Astrocyte (in vitro differentiated cells and primary cell): Measurements from ENCODE around the gene HEATR1. TPM values are rescaled to one million over a fixed set of nuclear protein-coding genes. Genes with fewer than 3 reads are reported as not detected.

Experiments used
- DNase-seq: peaks from one replicate; pipeline ENCODE4 v3.0.0-alpha.2; 2010; ENCODE audit warnings: low read depth
- FAIRE-seq: peaks from 2 replicates; lab custom pipeline; 2011; peaks lifted over from hg19 to GRCh38; lab: Jason Lieb, UNC
- H2AFZ ChIP-seq: 2 replicates; pipeline ENCODE4 v1.6.0; 2012; ENCODE audit warnings: low read depth, low read length, inconsistent platforms
- H3K27ac ChIP-seq: 2 replicates; pipeline ENCODE4 v1.5.1; 2011; ENCODE audit warnings: low read depth, low read length, inconsistent platforms
- H3K27me3 ChIP-seq: 2 replicates; pipeline ENCODE4 v1.6.0; 2011; ENCODE audit warnings: low read length, inconsistent platforms; ENCODE audit not compliant: insufficient read depth
- H3K36me3 ChIP-seq: 2 replicates; pipeline ENCODE4 v1.5.1; 2011; ENCODE audit warnings: low read length, inconsistent platforms; ENCODE audit not compliant: insufficient read depth
- H3K4me1 ChIP-seq: 2 replicates; pipeline ENCODE4 v1.5.1; 2011; ENCODE audit warnings: low read length, inconsistent platforms; ENCODE audit not compliant: insufficient read depth
- H3K4me2 ChIP-seq: 2 replicates; pipeline ENCODE4 v1.6.0; 2012; ENCODE audit warnings: low read length, inconsistent platforms
- H3K4me3 ChIP-seq: 2 replicates; pipeline ENCODE4 v1.5.1; 2011; ENCODE audit warnings: low read depth, mild to moderate bottlenecking, low read length, inconsistent platforms; ENCODE audit not compliant: insufficient read depth
- H3K79me2 ChIP-seq: 2 replicates; pipeline ENCODE4 v1.6.0; 2012; ENCODE audit warnings: mild to moderate bottlenecking, low read length, inconsistent platforms; ENCODE audit not compliant: insufficient read depth
- H3K9ac ChIP-seq: 2 replicates; pipeline ENCODE4 v1.6.0; 2012; ENCODE audit warnings: mild to moderate bottlenecking, low read length, inconsistent platforms
- H3K9me3 ChIP-seq: 2 replicates; pipeline ENCODE4 v1.5.1; 2012; ENCODE audit warnings: low read depth, mild to moderate bottlenecking, low read length, inconsistent platforms; ENCODE audit not compliant: insufficient read depth
- H4K20me1 ChIP-seq: 2 replicates; pipeline ENCODE4 v1.6.0; 2012; ENCODE audit warnings: low read length, inconsistent platforms; ENCODE audit not compliant: insufficient read depth
- H3K27ac Mint-ChIP-seq: one replicate; pipeline ENCODE4 v1.8.0; 2021; ENCODE audit warnings: mild to moderate bottlenecking, mixed read lengths; ENCODE audit not compliant: unreplicated experiment
- H3K27me3 Mint-ChIP-seq: one replicate; pipeline ENCODE4 v1.8.0; 2021; ENCODE audit warnings: low read depth, mixed read lengths; ENCODE audit not compliant: unreplicated experiment
- H3K36me3 Mint-ChIP-seq: one replicate; pipeline ENCODE4 v1.8.0; 2021; ENCODE audit warnings: low read depth, mixed read lengths; ENCODE audit not compliant: unreplicated experiment
- H3K4me1 Mint-ChIP-seq: one replicate; pipeline ENCODE4 v1.8.0; 2021; ENCODE audit warnings: low read depth, mixed read lengths; ENCODE audit not compliant: unreplicated experiment
- H3K4me3 Mint-ChIP-seq: one replicate; pipeline ENCODE4 v1.8.0; 2021; ENCODE audit warnings: mild to moderate bottlenecking, moderate library complexity, mixed read lengths; ENCODE audit not compliant: unreplicated experiment
- H3K9me3 Mint-ChIP-seq: one replicate; pipeline ENCODE4 v1.8.0; 2021; ENCODE audit warnings: mild to moderate bottlenecking, mixed read lengths; ENCODE audit not compliant: unreplicated experiment
- CTCF ChIP-seq: IDR thresholded peaks from 2 replicates; pipeline ENCODE4 v1.5.1; 2011; ENCODE audit warnings: low read depth, mild to moderate bottlenecking, inconsistent platforms, low read length, moderate library complexity; ENCODE audit not compliant: insufficient read depth
- EZH2 ChIP-seq: IDR thresholded peaks from 2 replicates; pipeline ENCODE4 v1.6.1; 2012; ENCODE audit warnings: mild to moderate bottlenecking, low read length, inconsistent platforms; ENCODE audit not compliant: insufficient read depth
- total RNA-seq: library from RNA; stranded (reverse); gene quantifications from 2 replicates; pipeline ENCODE4 v1.2.1, GENCODE V29; 2021

The HEATR1 gene
- total RNA-seq, 1 donor from 2014 or later, result 43.3 TPM

GRCh38 chr1:236520445-236521005 lies 83.8 kb downstream of the HEATR1 start:
- no peak for TF ChIP-seq CTCF
- peaks cover 12% of the 10 kb centered on the region for H3K4me1 Mint-ChIP-seq
- H3K27ac Mint-ChIP-seq, result no peak overlapping the region

GRCh38 chr1:236518322-236518721 lies 86.0 kb downstream of the HEATR1 start:
- no peaks in the 10 kb centered on the region for H4K20me1 ChIP-seq
- H3K36me3 ChIP-seq, result no peaks in the 10 kb centered on the region
- H3K9ac ChIP-seq, result no peak overlapping the region
- FAIRE-seq (no peak), DNase-seq (no peak)
- no peaks in the 10 kb centered on the region for H3K36me3 Mint-ChIP-seq
- no peak overlapping the region for H3K27ac ChIP-seq
- no peaks in the 10 kb centered on the region for H3K9me3 ChIP-seq
- H3K27me3 ChIP-seq, result no peaks in the 10 kb centered on the region
- no peak overlapping the region for H2AFZ ChIP-seq
- no peak overlapping the region for H3K4me3 ChIP-seq
- H3K4me3 Mint-ChIP-seq, result no peak overlapping the region
- H3K27me3 Mint-ChIP-seq, result no peaks in the 10 kb centered on the region
- no peak for TF ChIP-seq EZH2
- no peak for TF ChIP-seq CTCF
- H3K4me1 ChIP-seq, result peaks cover 15% of the 10 kb centered on the region
- peak overlapping the region; percentile 15 for H3K27ac Mint-ChIP-seq
- peak overlapping the region; percentile 20 for H3K4me2 ChIP-seq
- peaks cover 12% of the 10 kb centered on the region for H3K4me1 Mint-ChIP-seq
- no peaks in the 10 kb centered on the region for H3K9me3 Mint-ChIP-seq
- H3K79me2 ChIP-seq, result no peaks in the 10 kb centered on the region

More at GRCh38 chr1:236520445-236521005, 83.8 kb downstream of the HEATR1 start:
- no peak overlapping the region for H2AFZ ChIP-seq
- H3K36me3 Mint-ChIP-seq, result no peaks in the 10 kb centered on the region
- no peaks in the 10 kb centered on the region for H3K36me3 ChIP-seq
- H3K27ac ChIP-seq, result no peak overlapping the region
- no peaks in the 10 kb centered on the region for H4K20me1 ChIP-seq
- H3K4me3 Mint-ChIP-seq, result no peak overlapping the region
- H3K9me3 ChIP-seq, result no peaks in the 10 kb centered on the region
- no peak overlapping the region for H3K4me2 ChIP-seq
- H3K27me3 ChIP-seq, result no peaks in the 10 kb centered on the region
- peaks cover 18% of the 10 kb centered on the region for H3K4me1 ChIP-seq
- DNase-seq (no peak), FAIRE-seq (no peak)
- H3K79me2 ChIP-seq, result peaks cover 13% of the 10 kb centered on the region
- no peaks in the 10 kb centered on the region for H3K9me3 Mint-ChIP-seq
- no peak overlapping the region for H3K4me3 ChIP-seq
- H3K9ac ChIP-seq, result no peak overlapping the region
- no peaks in the 10 kb centered on the region for H3K27me3 Mint-ChIP-seq

- Mint-ChIP-seq H3K27ac (no peak overlapping the region), H3K9me3 (no peaks in the 10 kb centered on the region), H3K4me3 (no peak overlapping the region), H3K36me3 (no peaks in the 10 kb centered on the region), H3K27me3 (no peaks in the 10 kb centered on the region), H3K4me1 (peaks cover 12% of the 10 kb centered on the region)
- H2AFZ ChIP-seq, result no peak overlapping the region
- no peaks in the 10 kb centered on the region for H3K79me2 ChIP-seq
- H3K4me2 ChIP-seq, result peak overlapping the region; percentile 44
- H4K20me1 ChIP-seq, result no peaks in the 10 kb centered on the region
- TF ChIP-seq CTCF, result no peak
- TF ChIP-seq EZH2, result no peak
- DNase-seq (peak; percentile 74), FAIRE-seq (no peak)
- H3K27ac ChIP-seq, result no peak overlapping the region
- H3K4me1 ChIP-seq, result peaks cover 11% of the 10 kb centered on the region
- no peak overlapping the region for H3K4me3 ChIP-seq
- no peaks in the 10 kb centered on the region for H3K36me3 ChIP-seq
- H3K9ac ChIP-seq, result no peak overlapping the region
- H3K27me3 ChIP-seq, result no peaks in the 10 kb centered on the region
- no peaks in the 10 kb centered on the region for H3K9me3 ChIP-seq
Observed at GRCh38 chr1:236516929-236517704, 87.2 kb downstream of the HEATR1 start.
